Caco-2 (cell line): Measurements from ENCODE around the gene BCAN. TPM values are rescaled to one million over a fixed set of nuclear protein-coding genes. Genes with fewer than 3 reads are reported as not detected.

ENCODE experiments used
- BruUV-seq: library from RNA; stranded (reverse); fragments of 400-500 nt; replicated peaks from 2 replicates; lab custom pipeline; 2021; lab: Mats Ljungman, UMichigan
- CTCF ChIA-PET: fragments of 300-600 bp; sonication (Branson Sonifier 250); formaldehyde crosslinking; loops from one replicate; lab custom pipeline; 2022; ENCODE audit warnings: antibody characterized with exemption; lab: Charles Lee
- POLR2A ChIA-PET: fragments of 300-600 bp; sonication (Branson Sonifier 250); formaldehyde crosslinking; loops from one replicate; lab custom pipeline; 2022; ENCODE audit warnings: antibody characterized with exemption; lab: Charles Lee
- DNase-seq, 2 experiments: peaks; one replicate each; pipeline versions ENCODE4 v3.0.0 to v3.0.0-alpha.2; 2020 to 2022
- H3K27me3 ChIP-seq: replicated peaks from 2 replicates; pipeline ENCODE4 v1.6.0; 2011; ENCODE audit warnings: low read length; ENCODE audit not compliant: control insufficient read depth, insufficient read depth
- H3K36me3 ChIP-seq: 2 replicates; pipeline ENCODE4 v1.5.1; 2011; ENCODE audit warnings: low read length; ENCODE audit not compliant: control insufficient read depth, insufficient read depth
- H3K4me1 ChIP-seq: fragments of 250-450 bp; sonication (Bioruptor Pico); 2 replicates; pipeline ENCODE4 v1.5.1; 2020; ENCODE audit warnings: mild to moderate bottlenecking
- H3K4me3 ChIP-seq: 2 replicates; pipeline ENCODE4 v1.5.1; 2011; ENCODE audit warnings: low read depth, mild to moderate bottlenecking, control low read depth, low read length
- H3K9me3 ChIP-seq: fragments of 250-450 bp; sonication (Bioruptor Pico); 2 replicates; pipeline ENCODE4 v1.5.1; 2020; ENCODE audit warnings: mild to moderate bottlenecking, moderate library complexity
- H3K27ac Mint-ChIP-seq: one replicate; pipeline ENCODE4 v1.8.0; 2022; ENCODE audit warnings: mixed read lengths; ENCODE audit not compliant: unreplicated experiment
- H3K27me3 Mint-ChIP-seq: one replicate; pipeline ENCODE4 v1.8.0; 2022; ENCODE audit warnings: mixed read lengths; ENCODE audit not compliant: insufficient read depth, unreplicated experiment
- H3K36me3 Mint-ChIP-seq: one replicate; pipeline ENCODE4 v1.8.0; 2022; ENCODE audit warnings: mild to moderate bottlenecking, mixed read lengths; ENCODE audit not compliant: insufficient read depth, unreplicated experiment
- H3K4me1 Mint-ChIP-seq: one replicate; pipeline ENCODE4 v1.8.0; 2022; ENCODE audit warnings: low read depth, mixed read lengths; ENCODE audit not compliant: unreplicated experiment
- H3K4me3 Mint-ChIP-seq: one replicate; pipeline ENCODE4 v1.8.0; 2022; ENCODE audit warnings: mild to moderate bottlenecking, moderate library complexity, mixed read lengths; ENCODE audit not compliant: unreplicated experiment
- H3K9me3 Mint-ChIP-seq: one replicate; pipeline ENCODE4 v1.8.0; 2022; ENCODE audit warnings: mixed read lengths; ENCODE audit not compliant: unreplicated experiment
- intact Hi-C: fragments of 100-400 bp; cut with micrococcal nuclease; formaldehyde crosslinking; loops from one replicate; pipeline ENCODE4 v1.10.0; 2022; ENCODE audit not compliant: unreplicated experiment
- total RNA-seq: library from RNA; stranded (reverse); gene quantifications from 2 replicates; pipeline ENCODE4 v1.2.3, GENCODE V29; 2022
- TF ChIP-seq, protein P1 (sequence below), 2 experiments: fragments of 200-600 bp in 1 of 2; IDR thresholded peaks; 1 replicate in 1 of 2; 2 replicates in 1 of 2; pipeline versions ENCODE4 v1.5.1 to v1.8.0; 2011 to 2022; ENCODE audit warnings: antibody characterized with exemption in 1 of 2, control low read depth in 1 of 2, inconsistent platforms in 1 of 2, low read depth in 1 of 2, low read length in 1 of 2, mild to moderate bottlenecking in 1 of 2, moderate library complexity in 1 of 2; ENCODE audit not compliant: insufficient read depth in 1 of 2, severe bottlenecking in 1 of 2, unreplicated experiment in 1 of 2

BCAN gene
- total RNA-seq, 1 experiment from 2014 or later, result not detected

DNA sequence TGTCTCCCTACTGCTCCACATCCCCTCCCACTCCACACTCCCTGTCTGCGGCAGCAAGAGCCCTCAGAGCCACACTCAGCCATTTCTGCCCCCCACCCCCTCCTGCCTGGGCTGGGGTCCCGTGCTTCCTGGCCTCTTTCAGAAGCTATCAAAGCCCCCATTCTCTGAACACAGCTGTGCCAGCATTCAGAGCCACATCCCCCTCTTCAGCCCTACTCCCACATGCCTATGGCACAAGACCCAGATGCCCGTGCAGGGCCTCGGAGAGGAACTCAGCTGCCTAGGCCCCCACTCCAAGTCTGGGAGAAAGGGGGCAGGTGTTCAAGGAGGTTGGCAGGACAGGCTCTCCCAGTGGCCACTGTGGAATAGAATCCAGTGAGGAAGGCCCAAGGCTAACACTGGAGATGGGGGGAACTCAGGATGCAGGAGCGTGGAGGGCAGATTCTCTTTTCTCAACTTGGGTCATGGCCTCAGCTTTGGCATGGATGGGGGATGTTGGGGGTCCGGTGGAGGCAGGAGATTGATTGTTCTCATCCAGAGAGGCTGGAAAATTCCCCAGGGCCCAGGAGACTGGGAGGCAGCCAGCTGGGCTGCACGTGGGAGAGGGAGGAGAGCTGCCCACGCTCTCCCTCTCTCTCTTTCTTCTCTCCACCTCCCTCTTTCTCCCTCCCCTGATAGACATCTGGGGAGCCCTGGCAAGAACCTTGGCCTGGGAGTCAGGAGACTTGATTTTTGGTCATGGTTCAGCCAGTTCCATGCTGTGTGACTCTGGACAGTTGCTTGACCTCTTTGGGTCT is 3.5 kb upstream of the BCAN start:
- Histone ChIP-seq H3K4me1 (no peaks in the 10 kb centered on the region), H3K9me3 (no peaks in the 10 kb centered on the region), H3K36me3 (no peaks in the 10 kb centered on the region), H3K4me3 (no peak overlapping the region), H3K27me3 (no peaks in the 10 kb centered on the region; the same call in 1 of the 2 replicates)
- BruUV-seq, result no TSS peak
- ChIA-PET CTCF (no interaction called here), POLR2A (no interaction called here)
- DNase-seq, result no peak
- no peaks in the 10 kb centered on the region for H3K9me3 Mint-ChIP-seq
- no peaks in the 10 kb centered on the region for H3K4me1 Mint-ChIP-seq
- no peak overlapping the region for H3K4me3 Mint-ChIP-seq
- H3K36me3 Mint-ChIP-seq, result no peaks in the 10 kb centered on the region
- peaks cover 10% of the 10 kb centered on the region for H3K27me3 Mint-ChIP-seq
- H3K27ac Mint-ChIP-seq, result no peak overlapping the region
- TF ChIP-seq, protein P1, sequence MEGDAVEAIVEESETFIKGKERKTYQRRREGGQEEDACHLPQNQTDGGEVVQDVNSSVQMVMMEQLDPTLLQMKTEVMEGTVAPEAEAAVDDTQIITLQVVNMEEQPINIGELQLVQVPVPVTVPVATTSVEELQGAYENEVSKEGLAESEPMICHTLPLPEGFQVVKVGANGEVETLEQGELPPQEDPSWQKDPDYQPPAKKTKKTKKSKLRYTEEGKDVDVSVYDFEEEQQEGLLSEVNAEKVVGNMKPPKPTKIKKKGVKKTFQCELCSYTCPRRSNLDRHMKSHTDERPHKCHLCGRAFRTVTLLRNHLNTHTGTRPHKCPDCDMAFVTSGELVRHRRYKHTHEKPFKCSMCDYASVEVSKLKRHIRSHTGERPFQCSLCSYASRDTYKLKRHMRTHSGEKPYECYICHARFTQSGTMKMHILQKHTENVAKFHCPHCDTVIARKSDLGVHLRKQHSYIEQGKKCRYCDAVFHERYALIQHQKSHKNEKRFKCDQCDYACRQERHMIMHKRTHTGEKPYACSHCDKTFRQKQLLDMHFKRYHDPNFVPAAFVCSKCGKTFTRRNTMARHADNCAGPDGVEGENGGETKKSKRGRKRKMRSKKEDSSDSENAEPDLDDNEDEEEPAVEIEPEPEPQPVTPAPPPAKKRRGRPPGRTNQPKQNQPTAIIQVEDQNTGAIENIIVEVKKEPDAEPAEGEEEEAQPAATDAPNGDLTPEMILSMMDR (IDR thresholded peaks at IDR 0.05; ENCODE audit: insufficient read depth in 1 of 2, low read depth in 1 of 2, low read length in 1 of 2, severe bottlenecking in 1 of 2, unreplicated experiment in 1 of 2), result no peak
- intact Hi-C loops, result no loop called here

DNA sequence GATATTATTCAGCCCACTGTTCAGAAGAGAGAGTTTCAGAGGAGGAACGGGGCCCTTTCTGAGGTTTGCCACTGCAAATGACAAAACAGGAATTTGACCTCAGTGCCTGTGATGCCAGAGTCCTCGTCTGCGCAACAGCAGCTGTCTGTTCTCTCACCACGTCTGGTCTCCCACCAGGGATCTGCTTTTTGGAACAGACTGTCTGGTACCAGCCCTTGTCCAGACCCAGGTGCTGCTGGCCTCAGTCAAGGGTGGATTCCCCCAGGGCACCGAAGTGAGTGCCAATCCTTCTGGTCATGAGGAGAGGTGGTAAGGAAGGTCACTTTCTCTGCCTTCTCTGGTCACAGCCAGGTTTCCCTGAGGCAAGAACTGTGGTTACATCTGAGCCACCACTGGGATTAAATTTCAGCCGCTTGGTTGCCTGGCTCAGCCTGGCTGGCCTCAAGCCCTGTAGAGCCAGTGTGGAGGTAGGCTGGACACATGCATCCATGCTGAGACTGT is 2.3 kb upstream of the BCAN start:
- no TSS peak for BruUV-seq
- H3K4me3 Mint-ChIP-seq, result no peak overlapping the region
- H3K36me3 Mint-ChIP-seq, result no peaks in the 10 kb centered on the region
- TF ChIP-seq, protein P1 (IDR thresholded peaks at IDR 0.05; ENCODE audit: insufficient read depth in 1 of 2, low read depth in 1 of 2, low read length in 1 of 2, severe bottlenecking in 1 of 2, unreplicated experiment in 1 of 2), result no peak
- intact Hi-C loops, result no loop called here
- ChIA-PET CTCF (interaction anchor here (0.6 kb wide), 1 partner anchor 12 kb away, joined by 4 read pairs; no protein-coding TSS in a partner anchor), POLR2A (no interaction called here)
- Histone ChIP-seq H3K9me3 (no peaks in the 10 kb centered on the region), H3K4me3 (no peak overlapping the region), H3K4me1 (no peaks in the 10 kb centered on the region), H3K27me3 (no peaks in the 10 kb centered on the region), H3K36me3 (no peaks in the 10 kb centered on the region)
- H3K27me3 Mint-ChIP-seq, result peaks cover 11% of the 10 kb centered on the region
- H3K9me3 Mint-ChIP-seq, result no peaks in the 10 kb centered on the region
- no peaks in the 10 kb centered on the region for H3K4me1 Mint-ChIP-seq
- no peak for DNase-seq
- H3K27ac Mint-ChIP-seq, result no peak overlapping the region

DNA sequence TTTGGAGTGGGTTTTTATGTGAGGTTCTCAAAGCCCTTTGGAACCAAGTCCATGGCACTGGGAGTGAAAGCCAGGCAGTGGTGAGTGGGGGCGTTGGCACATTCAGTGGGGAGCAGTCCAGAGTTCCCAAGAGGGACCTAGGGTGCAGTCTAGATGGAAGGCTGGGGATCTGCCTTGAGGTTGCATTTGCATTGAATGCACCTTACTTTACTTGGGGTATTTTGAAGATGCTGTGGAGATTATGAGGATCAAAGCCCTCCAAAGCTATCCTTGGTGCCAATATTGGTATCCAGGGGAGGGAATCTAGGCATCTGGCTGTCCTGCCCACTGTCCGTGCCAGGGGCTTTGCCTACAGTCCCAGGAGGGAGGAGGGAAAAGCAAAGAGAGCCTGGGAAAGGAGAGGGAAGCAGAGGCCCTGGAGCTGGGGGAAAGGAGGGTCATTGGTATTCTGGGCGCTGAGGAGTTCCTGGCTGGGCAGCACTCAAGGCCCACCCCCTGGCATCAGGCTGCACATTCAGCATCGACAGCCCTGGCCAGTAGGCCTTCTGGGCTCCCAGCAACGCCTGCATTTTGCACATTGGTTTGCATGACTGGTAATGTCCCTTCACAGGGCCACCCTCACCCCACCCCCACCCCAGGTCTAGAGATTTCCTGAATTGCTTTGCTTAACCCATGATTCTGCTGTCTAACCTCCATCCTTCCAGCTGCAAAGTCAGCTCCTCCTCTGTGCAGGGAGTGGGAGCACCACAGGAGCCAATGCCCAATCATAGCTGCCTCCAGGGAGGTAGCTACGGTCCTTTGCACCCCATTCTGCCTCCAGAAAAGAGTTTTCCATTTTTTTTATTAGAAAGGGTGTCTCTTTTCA is 843 bp upstream of the BCAN start:
- no peaks in the 10 kb centered on the region for H3K36me3 Mint-ChIP-seq
- H3K27me3 Mint-ChIP-seq, result peaks cover 8% of the 10 kb centered on the region
- Histone ChIP-seq H3K4me3 (no peak overlapping the region), H3K9me3 (no peaks in the 10 kb centered on the region), H3K27me3 (no peaks in the 10 kb centered on the region), H3K4me1 (no peaks in the 10 kb centered on the region), H3K36me3 (no peaks in the 10 kb centered on the region)
- no peaks in the 10 kb centered on the region for H3K9me3 Mint-ChIP-seq
- BruUV-seq, result no TSS peak
- no peaks in the 10 kb centered on the region for H3K4me1 Mint-ChIP-seq
- POLR2A ChIA-PET, result no interaction called here
- intact Hi-C loops, result no loop called here
- TF ChIP-seq, protein P1 (IDR thresholded peaks at IDR 0.05; ENCODE audit: insufficient read depth in 1 of 2, low read depth in 1 of 2, low read length in 1 of 2, severe bottlenecking in 1 of 2, unreplicated experiment in 1 of 2), result no peak
- no peak overlapping the region for H3K27ac Mint-ChIP-seq
- CTCF ChIA-PET, result interaction anchor here (0.7 kb wide), 1 partner anchor 85 kb away, joined by 3 read pairs; no protein-coding TSS in a partner anchor
- no peak for DNase-seq
- no peak overlapping the region for H3K4me3 Mint-ChIP-seq
